ENCODE results near the gene IL17D. TPM values are rescaled to one million over a fixed set of nuclear protein-coding genes. Genes with fewer than 3 reads are reported as not detected.

IL17D gene
- total and polyA plus RNA-seq, 2 donors (not counting 3 experiments of a cell fraction or from before 2014, with no cell fraction given) = 4.0 to 6.1 TPM

DNA sequence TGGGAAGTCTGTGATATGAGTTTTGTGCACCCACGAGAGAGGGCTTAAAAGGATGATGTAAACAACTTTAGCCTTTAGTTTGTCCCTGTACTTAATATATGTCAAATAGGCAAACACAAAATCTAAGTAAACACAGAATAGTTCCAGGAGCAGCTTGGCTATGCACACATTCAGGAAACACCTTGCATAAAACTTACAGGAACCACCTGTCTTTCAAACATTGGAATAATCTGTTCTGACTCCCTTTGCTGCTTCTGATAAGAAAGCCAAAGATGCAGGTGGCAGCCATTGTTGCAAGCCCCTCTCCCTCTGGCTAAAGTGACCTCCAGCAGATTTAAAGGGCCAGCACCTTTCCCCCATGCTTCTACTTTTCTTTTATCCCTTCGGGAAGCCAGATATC lies 65.6 kb downstream of the IL17D start:
- Histone ChIP-seq H3K4me1 (ENCODE audit: control insufficient read depth, extremely low read depth, insufficient read depth, low read length) (peaks cover 21% of the 10 kb centered on the region), H3K9me3 (replicated peaks; ENCODE audit: control insufficient read depth, insufficient read depth, low read length) (no peaks in the 10 kb centered on the region), H3K27me3 (ENCODE audit: control insufficient read depth in 2 of 2, insufficient read depth in 2 of 2, low read length in 2 of 2) (no peaks in the 10 kb centered on the region), H3K9ac (replicated peaks; ENCODE audit: extremely low read depth, insufficient read depth, low read length) (no peak overlapping the region), H3K27ac (ENCODE audit: insufficient read depth, low read depth, low read length) (peak overlapping the region; percentile 31), H2AFZ (ENCODE audit: low read depth, low read length) (no peak overlapping the region), H3K36me3 (ENCODE audit: control insufficient read depth in 2 of 2, extremely low read depth in 1 of 2, insufficient read depth in 2 of 2, low read length in 2 of 2) (no peaks in the 10 kb centered on the region), H3K9me1 (replicated peaks; ENCODE audit: control insufficient read depth, extremely low read depth, insufficient read depth, low read length) (no peaks in the 10 kb centered on the region), H3K4me2 (ENCODE audit: insufficient read depth, low read length) (no peak overlapping the region), H3K4me3 (replicated peaks in 1 of 3; ENCODE audit: insufficient read depth in 1 of 3, low read depth in 1 of 3, low read length in 3 of 3) (no peak overlapping the region), H3K79me2 (ENCODE audit: control insufficient read depth, insufficient read depth, low read length) (peaks cover 6% of the 10 kb centered on the region), H4K20me1 (replicated peaks; ENCODE audit: control insufficient read depth, extremely low read depth, insufficient read depth, low read length) (no peaks in the 10 kb centered on the region)
- ChIA-PET CTCF (interaction anchor here (2.1 kb wide), 1 partner anchor 58 kb away, joined by 7 read pairs; no protein-coding TSS in a partner anchor), POLR2A (no interaction called here)
- no TSS peak for BruUV-seq (replicated peaks)
- TF ChIP-seq, protein P1, sequence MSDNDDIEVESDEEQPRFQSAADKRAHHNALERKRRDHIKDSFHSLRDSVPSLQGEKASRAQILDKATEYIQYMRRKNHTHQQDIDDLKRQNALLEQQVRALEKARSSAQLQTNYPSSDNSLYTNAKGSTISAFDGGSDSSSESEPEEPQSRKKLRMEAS (IDR thresholded peaks at IDR 0.05; ENCODE audit: insufficient read depth, insufficient read length) = no peak
- TF ChIP-seq POLR2A (IDR thresholded peaks at IDR 0.05; ENCODE audit: low read depth, low read length) (peak; percentile 41), MYC (IDR thresholded peaks at IDR 0.05; ENCODE audit: low read depth, low read length) (no peak), FOS (IDR thresholded peaks at IDR 0.05; ENCODE audit: borderline replicate concordance, insufficient read depth, low read length) (no peak), GATA2 (IDR thresholded peaks at IDR 0.05; ENCODE audit: insufficient read depth, insufficient read length, low read depth, low read length) (no peak), JUN (IDR thresholded peaks at IDR 0.05; ENCODE audit: borderline replicate concordance, insufficient read depth, insufficient read length, low read depth) (no peak), POLR2AphosphoS5 (IDR thresholded peaks at IDR 0.05; ENCODE audit: insufficient read depth, low read depth, low read length) (peak; percentile 55), EZH2 (IDR thresholded peaks at IDR 0.05; ENCODE audit: borderline replicate concordance, low read depth, low read length, severe bottlenecking) (no peak)
- TF ChIP-seq, protein P2, sequence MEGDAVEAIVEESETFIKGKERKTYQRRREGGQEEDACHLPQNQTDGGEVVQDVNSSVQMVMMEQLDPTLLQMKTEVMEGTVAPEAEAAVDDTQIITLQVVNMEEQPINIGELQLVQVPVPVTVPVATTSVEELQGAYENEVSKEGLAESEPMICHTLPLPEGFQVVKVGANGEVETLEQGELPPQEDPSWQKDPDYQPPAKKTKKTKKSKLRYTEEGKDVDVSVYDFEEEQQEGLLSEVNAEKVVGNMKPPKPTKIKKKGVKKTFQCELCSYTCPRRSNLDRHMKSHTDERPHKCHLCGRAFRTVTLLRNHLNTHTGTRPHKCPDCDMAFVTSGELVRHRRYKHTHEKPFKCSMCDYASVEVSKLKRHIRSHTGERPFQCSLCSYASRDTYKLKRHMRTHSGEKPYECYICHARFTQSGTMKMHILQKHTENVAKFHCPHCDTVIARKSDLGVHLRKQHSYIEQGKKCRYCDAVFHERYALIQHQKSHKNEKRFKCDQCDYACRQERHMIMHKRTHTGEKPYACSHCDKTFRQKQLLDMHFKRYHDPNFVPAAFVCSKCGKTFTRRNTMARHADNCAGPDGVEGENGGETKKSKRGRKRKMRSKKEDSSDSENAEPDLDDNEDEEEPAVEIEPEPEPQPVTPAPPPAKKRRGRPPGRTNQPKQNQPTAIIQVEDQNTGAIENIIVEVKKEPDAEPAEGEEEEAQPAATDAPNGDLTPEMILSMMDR (IDR thresholded peaks at IDR 0.05; ENCODE audit: extremely low read depth in 1 of 2, insufficient read depth in 1 of 2, low read depth in 1 of 2, low read length in 2 of 2) = no peak
- dilution Hi-C loops (cut with MboI; ENCODE audit: extremely low pct_ligation_motif_present, low sequenced_read_pairs) = no loop called here
- peak; percentile 69 for FAIRE-seq
- intact Hi-C loops (cut with micrococcal nuclease) = loop anchor here (1.0 to 2.0 kb wide), 3 partner anchors 45 to 54 kb away; no protein-coding TSS in a partner anchor
- DNase-seq (ENCODE audit: low read depth, low spot score) = peak; percentile 94
